22Rv1 (cell line): ENCODE measurements around the gene ALLC.

Source experiments
- ZFX ChIP-seq: fragments of 450-650 bp; IDR thresholded peaks from 2 replicates; pipeline ENCODE4 v1.6.1; 2017; ENCODE audit warnings: antibody characterized with exemption, borderline replicate concordance
- TF ChIP-seq, protein P1 (sequence below): fragments of 450-650 bp; IDR thresholded peaks from 2 replicates; pipeline ENCODE4 v1.5.1; 2017; ENCODE audit warnings: mild to moderate bottlenecking

GRCh38 chr2:3618367-3618766 lies 39.6 kb upstream of the ALLC start:
- TF ChIP-seq, protein P1, sequence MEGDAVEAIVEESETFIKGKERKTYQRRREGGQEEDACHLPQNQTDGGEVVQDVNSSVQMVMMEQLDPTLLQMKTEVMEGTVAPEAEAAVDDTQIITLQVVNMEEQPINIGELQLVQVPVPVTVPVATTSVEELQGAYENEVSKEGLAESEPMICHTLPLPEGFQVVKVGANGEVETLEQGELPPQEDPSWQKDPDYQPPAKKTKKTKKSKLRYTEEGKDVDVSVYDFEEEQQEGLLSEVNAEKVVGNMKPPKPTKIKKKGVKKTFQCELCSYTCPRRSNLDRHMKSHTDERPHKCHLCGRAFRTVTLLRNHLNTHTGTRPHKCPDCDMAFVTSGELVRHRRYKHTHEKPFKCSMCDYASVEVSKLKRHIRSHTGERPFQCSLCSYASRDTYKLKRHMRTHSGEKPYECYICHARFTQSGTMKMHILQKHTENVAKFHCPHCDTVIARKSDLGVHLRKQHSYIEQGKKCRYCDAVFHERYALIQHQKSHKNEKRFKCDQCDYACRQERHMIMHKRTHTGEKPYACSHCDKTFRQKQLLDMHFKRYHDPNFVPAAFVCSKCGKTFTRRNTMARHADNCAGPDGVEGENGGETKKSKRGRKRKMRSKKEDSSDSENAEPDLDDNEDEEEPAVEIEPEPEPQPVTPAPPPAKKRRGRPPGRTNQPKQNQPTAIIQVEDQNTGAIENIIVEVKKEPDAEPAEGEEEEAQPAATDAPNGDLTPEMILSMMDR, result no peak
- no peak for TF ChIP-seq ZFX
